ENCODE results near the gene PDE4B. TPM values are rescaled to one million over a fixed set of nuclear protein-coding genes. Genes with fewer than 3 reads are reported as not detected.
A peak's percentile ranks its signal among the peaks of the same experiment; 100 is the strongest.

Gene PDE4B
- total RNA-seq, 1 donor from 2014 or later = 21.3 TPM

DNA sequence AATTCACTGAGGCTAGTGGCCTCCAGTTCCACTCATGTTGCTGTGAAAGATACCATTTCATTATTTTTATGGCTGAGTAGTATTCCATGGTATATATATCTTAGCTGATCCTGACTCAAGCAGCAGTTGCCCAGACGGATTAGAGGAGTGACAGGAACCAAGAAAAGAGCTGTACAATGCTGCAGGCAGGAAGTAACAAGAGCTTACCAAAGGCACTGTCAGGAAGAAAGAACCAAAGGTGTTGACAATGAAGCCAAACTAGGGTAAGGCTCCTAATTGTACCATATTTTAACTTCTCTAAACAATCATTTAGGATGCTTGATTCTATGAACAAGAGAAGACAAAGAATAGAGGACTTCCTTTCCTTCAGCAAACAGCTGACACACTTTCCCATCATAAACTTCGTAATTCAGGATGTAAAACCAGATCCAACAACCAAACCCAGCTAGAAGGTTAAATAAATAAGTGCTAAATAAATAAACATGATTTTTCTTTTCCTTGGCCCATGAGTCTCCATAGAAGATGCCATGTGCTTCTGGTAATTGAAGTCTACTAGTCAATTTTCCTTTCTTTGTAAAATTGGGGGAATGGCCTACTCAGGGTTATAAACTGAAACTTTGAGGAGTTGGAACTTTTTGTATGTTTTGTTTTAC is 493.0 kb downstream of the PDE4B start:
- H3K36me3 Mint-ChIP-seq (ENCODE audit: low read depth) = peaks cover 8% of the 10 kb centered on the region
- H3K27ac Mint-ChIP-seq = peak overlapping the region; percentile 44
- no peaks in the 10 kb centered on the region for H3K9me3 Mint-ChIP-seq
- H3K27me3 Mint-ChIP-seq (ENCODE audit: insufficient read depth) = no peaks in the 10 kb centered on the region
- peaks cover 79% of the 10 kb centered on the region for H3K4me1 Mint-ChIP-seq (ENCODE audit: low read depth)
- DNase-seq (ENCODE audit: low spot score) = no peak
- peak overlapping the region; percentile 32 for H3K4me3 Mint-ChIP-seq
- intact Hi-C loops (cut with micrococcal nuclease) = loop anchor here (10.0 kb wide), 1 partner anchor 1049 kb away; no protein-coding TSS in a partner anchor

GRCh38 chr1:66286307-66286706 is 493.6 kb downstream of the PDE4B start:
- no peaks in the 10 kb centered on the region for H3K27me3 Mint-ChIP-seq (ENCODE audit: insufficient read depth)
- peaks cover 8% of the 10 kb centered on the region for H3K36me3 Mint-ChIP-seq (ENCODE audit: low read depth)
- peaks cover 79% of the 10 kb centered on the region for H3K4me1 Mint-ChIP-seq (ENCODE audit: low read depth)
- H3K4me3 Mint-ChIP-seq = no peak overlapping the region
- intact Hi-C loops (cut with micrococcal nuclease) = loop anchor here (10.0 kb wide), 1 partner anchor 1048 kb away; no protein-coding TSS in a partner anchor
- no peak for DNase-seq (ENCODE audit: low spot score)
- no peak overlapping the region for H3K27ac Mint-ChIP-seq
- no peaks in the 10 kb centered on the region for H3K9me3 Mint-ChIP-seq

DNA sequence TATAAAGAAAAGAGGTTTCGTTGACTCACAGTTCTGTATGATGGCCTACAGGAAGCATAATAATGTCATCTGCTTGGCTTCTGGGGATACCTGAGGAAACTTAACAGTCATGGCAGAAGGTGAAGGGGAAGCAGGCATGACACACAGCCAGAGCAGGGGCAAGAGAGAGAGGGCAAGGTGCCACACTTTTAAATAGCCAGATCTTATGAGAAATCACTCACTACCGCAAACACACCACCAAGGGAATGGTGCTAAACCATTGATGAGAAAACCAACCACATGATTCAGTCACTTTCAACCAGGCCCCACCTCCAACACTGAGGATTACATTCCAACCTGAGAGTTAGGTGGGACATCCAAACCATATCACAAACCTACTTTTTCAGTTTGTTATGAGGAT is 495.4 kb downstream of the PDE4B start:
- DNase-seq (ENCODE audit: low spot score) = no peak
- H3K4me3 Mint-ChIP-seq = no peak overlapping the region
- H3K36me3 Mint-ChIP-seq (ENCODE audit: low read depth) = peaks cover 8% of the 10 kb centered on the region
- H3K27ac Mint-ChIP-seq = no peak overlapping the region
- H3K4me1 Mint-ChIP-seq (ENCODE audit: low read depth) = peaks cover 70% of the 10 kb centered on the region
- no peaks in the 10 kb centered on the region for H3K9me3 Mint-ChIP-seq
- intact Hi-C loops (cut with micrococcal nuclease) = loop anchor here (10.0 kb wide), 1 partner anchor 1047 kb away; no protein-coding TSS in a partner anchor
- no peaks in the 10 kb centered on the region for H3K27me3 Mint-ChIP-seq (ENCODE audit: insufficient read depth)

DNA sequence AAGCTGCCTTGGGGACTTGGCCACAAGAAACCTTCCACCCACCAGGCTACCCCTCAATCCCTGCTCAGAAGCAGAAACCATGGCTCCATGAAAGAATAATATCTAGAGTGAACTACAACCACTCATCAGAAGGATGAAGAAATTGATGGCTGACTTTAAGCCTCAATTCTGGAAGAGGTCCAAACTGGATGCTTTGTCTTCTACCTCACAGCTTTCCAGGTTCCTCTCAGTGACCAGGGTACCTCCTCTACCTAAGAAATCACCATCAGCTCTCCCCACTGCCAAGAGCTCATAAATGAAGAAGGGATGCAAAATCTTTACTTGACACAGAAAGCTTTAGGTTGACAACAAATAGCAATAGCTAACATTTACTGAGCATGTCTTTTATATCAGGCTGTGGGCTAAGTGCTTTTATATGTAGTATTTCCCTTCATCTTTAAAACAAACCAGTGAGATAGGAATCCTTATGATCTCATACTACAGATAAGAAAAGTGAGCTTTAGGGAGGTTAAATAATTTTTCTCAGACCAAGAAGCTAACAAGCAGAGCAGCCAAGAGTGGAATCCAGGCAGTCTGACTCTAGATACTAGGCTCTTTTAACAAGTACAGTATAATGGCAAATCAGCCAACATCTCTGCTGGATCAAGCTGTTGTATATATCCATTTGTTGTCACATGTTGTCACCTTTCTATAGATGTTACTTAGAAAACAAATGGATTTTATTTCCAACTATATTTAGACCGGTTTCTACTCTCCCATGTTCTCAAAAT is 498.3 kb downstream of the PDE4B start:
- intact Hi-C loops (cut with micrococcal nuclease) = no loop called here
- H3K27ac Mint-ChIP-seq = no peak overlapping the region
- no peak for DNase-seq (ENCODE audit: low spot score)
- H3K4me3 Mint-ChIP-seq = no peak overlapping the region
- H3K4me1 Mint-ChIP-seq (ENCODE audit: low read depth) = peaks cover 57% of the 10 kb centered on the region
- H3K9me3 Mint-ChIP-seq = no peaks in the 10 kb centered on the region
- peaks cover 8% of the 10 kb centered on the region for H3K36me3 Mint-ChIP-seq (ENCODE audit: low read depth)
- H3K27me3 Mint-ChIP-seq (ENCODE audit: insufficient read depth) = no peaks in the 10 kb centered on the region

DNA sequence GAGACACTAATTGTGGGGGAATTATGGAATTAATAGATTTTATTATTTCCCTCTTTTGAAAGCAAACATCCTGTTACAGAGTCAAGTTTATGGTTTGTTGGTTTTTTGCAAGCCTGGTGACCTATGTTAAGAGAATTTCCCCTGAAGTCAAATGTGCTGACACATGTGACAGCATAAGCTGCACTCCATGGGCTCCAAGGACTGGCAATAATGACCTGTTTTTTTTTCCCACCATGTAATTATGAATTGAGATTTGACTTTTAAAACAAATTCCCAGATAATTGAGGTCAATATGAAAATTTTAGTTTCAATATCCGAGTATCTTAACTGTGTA is 498.8 kb downstream of the PDE4B start:
- intact Hi-C loops (cut with micrococcal nuclease) = no loop called here
- peaks cover 8% of the 10 kb centered on the region for H3K36me3 Mint-ChIP-seq (ENCODE audit: low read depth)
- H3K4me1 Mint-ChIP-seq (ENCODE audit: low read depth) = peaks cover 52% of the 10 kb centered on the region
- no peaks in the 10 kb centered on the region for H3K9me3 Mint-ChIP-seq
- DNase-seq (ENCODE audit: low spot score) = no peak
- H3K4me3 Mint-ChIP-seq = no peak overlapping the region
- no peaks in the 10 kb centered on the region for H3K27me3 Mint-ChIP-seq (ENCODE audit: insufficient read depth)
- H3K27ac Mint-ChIP-seq = no peak overlapping the region

- no peak overlapping the region for H3K27ac Mint-ChIP-seq
- no peak overlapping the region for H3K4me3 Mint-ChIP-seq
- DNase-seq (ENCODE audit: low spot score) = no peak
- peaks cover 8% of the 10 kb centered on the region for H3K36me3 Mint-ChIP-seq (ENCODE audit: low read depth)
- peaks cover 52% of the 10 kb centered on the region for H3K4me1 Mint-ChIP-seq (ENCODE audit: low read depth)
- no peaks in the 10 kb centered on the region for H3K27me3 Mint-ChIP-seq (ENCODE audit: insufficient read depth)
- no peaks in the 10 kb centered on the region for H3K9me3 Mint-ChIP-seq
- intact Hi-C loops (cut with micrococcal nuclease) = no loop called here
Measured at GRCh38 chr1:66292305-66292704, 499.6 kb downstream of the PDE4B start.

DNA sequence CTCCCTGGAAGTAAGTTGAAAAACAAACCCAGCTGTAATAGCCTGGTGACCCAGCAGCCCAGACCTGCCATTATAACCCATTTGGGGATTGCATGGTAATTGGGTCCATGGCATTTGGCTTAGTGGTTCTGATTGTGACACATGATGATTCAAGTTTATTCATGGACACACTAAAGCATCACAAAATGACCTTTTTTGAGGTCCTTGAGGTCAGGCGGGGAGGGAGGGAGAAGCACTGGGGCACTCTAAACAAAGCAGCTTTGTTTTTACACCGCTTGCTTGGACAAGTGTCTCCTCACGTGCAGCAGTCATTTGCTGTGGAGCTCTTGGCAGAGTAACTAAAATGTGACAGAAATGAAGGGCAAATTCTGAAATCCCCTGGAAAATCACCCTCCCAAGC is 500.2 kb downstream of the PDE4B start:
- intact Hi-C loops (cut with micrococcal nuclease) = no loop called here
- no peaks in the 10 kb centered on the region for H3K27me3 Mint-ChIP-seq (ENCODE audit: insufficient read depth)
- H3K4me3 Mint-ChIP-seq = no peak overlapping the region
- H3K27ac Mint-ChIP-seq = no peak overlapping the region
- no peaks in the 10 kb centered on the region for H3K9me3 Mint-ChIP-seq
- H3K36me3 Mint-ChIP-seq (ENCODE audit: low read depth) = peaks cover 8% of the 10 kb centered on the region
- no peak for DNase-seq (ENCODE audit: low spot score)
- H3K4me1 Mint-ChIP-seq (ENCODE audit: low read depth) = peaks cover 50% of the 10 kb centered on the region

- H3K9me3 Mint-ChIP-seq = no peaks in the 10 kb centered on the region
- peak overlapping the region; percentile 68 for H3K27ac Mint-ChIP-seq
- intact Hi-C loops (cut with micrococcal nuclease) = loop anchor here (1.0 kb wide), 1 partner anchor 11 kb away; no protein-coding TSS in a partner anchor
- DNase-seq (ENCODE audit: low spot score) = no peak
- no peak overlapping the region for H3K4me3 Mint-ChIP-seq
- peaks cover 48% of the 10 kb centered on the region for H3K4me1 Mint-ChIP-seq (ENCODE audit: low read depth)
- H3K27me3 Mint-ChIP-seq (ENCODE audit: insufficient read depth) = no peaks in the 10 kb centered on the region
- peaks cover 5% of the 10 kb centered on the region for H3K36me3 Mint-ChIP-seq (ENCODE audit: low read depth)
Measured at GRCh38 chr1:66294707-66295370, 502.1 kb downstream of the PDE4B start.

GRCh38 chr1:66295803-66296202 is 503.1 kb downstream of the PDE4B start:
- no peaks in the 10 kb centered on the region for H3K27me3 Mint-ChIP-seq (ENCODE audit: insufficient read depth)
- peaks cover 47% of the 10 kb centered on the region for H3K4me1 Mint-ChIP-seq (ENCODE audit: low read depth)
- peak overlapping the region; percentile 6 for H3K27ac Mint-ChIP-seq
- intact Hi-C loops (cut with micrococcal nuclease) = no loop called here
- no peaks in the 10 kb centered on the region for H3K9me3 Mint-ChIP-seq
- peaks cover 3% of the 10 kb centered on the region for H3K36me3 Mint-ChIP-seq (ENCODE audit: low read depth)
- H3K4me3 Mint-ChIP-seq = no peak overlapping the region
- DNase-seq (ENCODE audit: low spot score) = no peak

DNA sequence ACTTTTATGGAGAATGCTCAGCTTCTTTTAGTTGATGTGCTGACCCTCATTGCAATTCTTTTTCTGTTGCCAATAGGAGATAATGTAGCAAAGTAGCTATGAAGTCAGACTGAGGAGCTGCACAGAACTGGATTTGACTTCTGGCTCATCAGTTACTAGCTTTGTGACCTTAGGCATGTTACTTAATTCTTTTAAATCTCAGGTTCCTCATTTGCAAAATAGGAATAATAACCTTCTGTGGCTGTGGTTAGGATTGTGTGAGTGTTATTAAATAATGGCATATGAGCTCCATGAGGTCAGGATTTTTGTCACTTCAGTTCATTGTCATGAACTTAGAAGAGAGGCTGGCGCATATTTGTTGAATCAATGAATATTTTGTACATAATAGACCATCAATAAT is 503.7 kb downstream of the PDE4B start:
- Mint-ChIP-seq H3K9me3 (no peaks in the 10 kb centered on the region), H3K4me3 (no peak overlapping the region), H3K4me1 (ENCODE audit: low read depth) (peaks cover 47% of the 10 kb centered on the region), H3K27me3 (ENCODE audit: insufficient read depth) (no peaks in the 10 kb centered on the region), H3K27ac (no peak overlapping the region), H3K36me3 (ENCODE audit: low read depth) (peaks cover 3% of the 10 kb centered on the region)
- DNase-seq (ENCODE audit: low spot score) = no peak
- intact Hi-C loops (cut with micrococcal nuclease) = no loop called here

DNA sequence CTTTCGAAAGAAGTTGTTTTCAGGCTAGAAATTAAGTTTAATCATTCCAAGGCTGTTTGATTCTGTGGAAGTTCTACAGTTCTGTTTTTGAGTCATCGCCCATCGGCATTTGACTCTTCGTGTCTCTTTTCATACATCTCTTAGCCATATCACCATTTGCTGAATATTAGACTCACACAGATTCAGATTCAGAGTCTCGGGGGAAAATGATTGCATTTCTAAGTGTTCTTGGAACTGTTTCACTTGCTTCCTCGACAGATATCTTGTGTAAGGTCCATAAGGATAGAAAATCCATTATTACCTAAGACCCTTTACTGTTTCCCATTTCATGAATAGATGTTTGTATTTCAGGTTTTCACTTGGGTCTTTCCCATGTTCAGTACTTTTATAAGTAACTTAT is 504.3 kb downstream of the PDE4B start:
- H3K4me1 Mint-ChIP-seq (ENCODE audit: low read depth) = peaks cover 47% of the 10 kb centered on the region
- intact Hi-C loops (cut with micrococcal nuclease) = no loop called here
- H3K27ac Mint-ChIP-seq = peak overlapping the region; percentile 20

GRCh38 chr1:66298464-66298863 is 505.8 kb downstream of the PDE4B start:
- intact Hi-C loops (cut with micrococcal nuclease) = no loop called here
- Mint-ChIP-seq H3K36me3 (ENCODE audit: low read depth) (peaks cover 3% of the 10 kb centered on the region), H3K4me3 (no peak overlapping the region), H3K9me3 (no peaks in the 10 kb centered on the region), H3K27me3 (ENCODE audit: insufficient read depth) (no peaks in the 10 kb centered on the region), H3K27ac (no peak overlapping the region), H3K4me1 (ENCODE audit: low read depth) (peaks cover 58% of the 10 kb centered on the region)
- DNase-seq (ENCODE audit: low spot score) = no peak

More for the DNA sequence above, 504.3 kb downstream of the PDE4B start:
- H3K9me3 Mint-ChIP-seq = no peaks in the 10 kb centered on the region
- H3K4me3 Mint-ChIP-seq = no peak overlapping the region
- H3K27me3 Mint-ChIP-seq (ENCODE audit: insufficient read depth) = no peaks in the 10 kb centered on the region
- H3K36me3 Mint-ChIP-seq (ENCODE audit: low read depth) = peaks cover 3% of the 10 kb centered on the region
- DNase-seq (ENCODE audit: low spot score) = no peak
